Chondrocyte (in vitro differentiated cells): ENCODE measurements around the gene SSRP1. TPM values are rescaled to one million over a fixed set of nuclear protein-coding genes. Genes with fewer than 3 reads are reported as not detected.
A peak's percentile ranks its signal among the peaks of the same experiment; 100 is the strongest.

Experiments used
- DNase-seq: peaks from one replicate; pipeline ENCODE4 v3.0.0; 2021; ENCODE audit warnings: mixed read lengths, low spot score
- H3K27ac Mint-ChIP-seq: one replicate; pipeline ENCODE4 v1.8.0; 2021; ENCODE audit warnings: mild to moderate bottlenecking, moderate library complexity, mixed read lengths; ENCODE audit not compliant: unreplicated experiment
- H3K27me3 Mint-ChIP-seq: 2 replicates; pipeline ENCODE4 v1.8.0; 2021; ENCODE audit warnings: low read depth, mixed read lengths
- H3K36me3 Mint-ChIP-seq: 2 replicates; pipeline ENCODE4 v1.8.0; 2021; ENCODE audit warnings: low read depth, mixed read lengths
- H3K4me1 Mint-ChIP-seq: 2 replicates; pipeline ENCODE4 v1.8.0; 2021; ENCODE audit warnings: low read depth, mild to moderate bottlenecking, mixed read lengths
- H3K4me3 Mint-ChIP-seq: one replicate; pipeline ENCODE4 v1.8.0; 2021; ENCODE audit warnings: mild to moderate bottlenecking, moderate library complexity, mixed read lengths; ENCODE audit not compliant: unreplicated experiment
- H3K9me3 Mint-ChIP-seq: 2 replicates; pipeline ENCODE4 v1.8.0; 2021; ENCODE audit warnings: low read depth, mixed read lengths
- CTCF ChIP-seq: fragments of 200-600 bp; sonication (generic); IDR thresholded peaks from 2 replicates; pipeline ENCODE4 v1.5.0; 2021; ENCODE audit warnings: antibody characterized with exemption, mild to moderate bottlenecking, moderate library complexity
- long read RNA-seq: library from polyadenylated mRNA; stranded (forward); transcript quantifications from one replicate; pipeline ENCODE4 v2.0.0, GENCODE V29; 2021
- total RNA-seq: library from RNA; stranded (reverse); gene quantifications from 3 replicates; pipeline ENCODE4 v1.2.1, GENCODE V29; 2021

SSRP1 gene
- 56.8 to 76.3 TPM (median 58.8 TPM) in 3 replicates for total RNA-seq
- long read RNA-seq, transcript SSRP1-201 (17 exons, 2,819 nt): major isoform, 53 of 73 reads
- long read RNA-seq, partial matches to known transcripts: 13 of 73 reads
- long read RNA-seq, other reads (novel, unspliced or antisense): 7 of 73 reads

GRCh38 chr11:57335343-57336110 lies at the start of gene SSRP1:
Gene SSRP1, minus strand, starts transcription at chr11:57335892. Its CDS starts 771 bp downstream, at chr11:57335121.
- DNase-seq: no peak
- peak within 1 kb of the TSS; percentile 78 for H3K4me3 Mint-ChIP-seq
- H3K9me3 Mint-ChIP-seq: no peaks in the 10 kb centered on the region
- H3K27ac Mint-ChIP-seq: peak within 1 kb of the TSS; percentile 97
- peaks cover 13% of the 10 kb centered on the region for H3K27me3 Mint-ChIP-seq
- TF ChIP-seq CTCF: peak; percentile 39
- peaks cover 8% of the 10 kb centered on the region for H3K36me3 Mint-ChIP-seq
- H3K4me1 Mint-ChIP-seq: peaks cover 23% of the 10 kb centered on the region

GRCh38 chr11:57380975-57381374 lies 45.3 kb upstream of the SSRP1 start, which contains the start of gene PRG3:
Gene PRG3, minus strand, starts transcription at chr11:57381150. Its CDS starts 442 bp downstream, at chr11:57380708.
- Mint-ChIP-seq H3K9me3 (no peaks in the 10 kb centered on the region), H3K36me3 (no peaks in the 10 kb centered on the region), H3K27me3 (peaks cover 39% of the 10 kb centered on the region), H3K4me3 (no peak within 1 kb of the TSS), H3K4me1 (no peaks in the 10 kb centered on the region), H3K27ac (no peak within 1 kb of the TSS)
- TF ChIP-seq CTCF: no peak
- DNase-seq: no peak

DNA sequence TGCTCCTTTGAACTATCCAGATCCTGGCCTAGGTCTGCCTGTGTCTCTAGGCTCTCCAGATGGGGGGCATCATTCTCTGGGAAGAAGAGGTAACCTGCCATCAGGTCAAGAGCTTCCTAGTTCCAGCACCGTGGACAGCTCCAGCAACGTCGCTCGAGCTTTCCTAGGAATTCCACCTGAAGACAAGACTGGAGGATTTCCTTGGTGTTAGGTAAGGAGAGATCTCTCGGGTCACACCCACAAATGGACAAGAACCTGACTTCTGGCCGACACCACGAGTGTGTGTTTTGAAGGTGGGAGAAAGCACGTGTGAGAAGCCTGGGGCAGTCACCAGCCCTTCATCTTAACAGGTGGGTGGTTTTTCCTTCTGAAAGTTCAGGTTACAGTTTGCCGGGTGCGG lies 44.0 kb upstream of the SSRP1 start:
- no peaks in the 10 kb centered on the region for H3K9me3 Mint-ChIP-seq
- no peak for TF ChIP-seq CTCF
- no peak overlapping the region for H3K27ac Mint-ChIP-seq
- H3K36me3 Mint-ChIP-seq: no peaks in the 10 kb centered on the region
- H3K4me3 Mint-ChIP-seq: no peak overlapping the region
- DNase-seq: no peak
- H3K4me1 Mint-ChIP-seq: no peaks in the 10 kb centered on the region
- H3K27me3 Mint-ChIP-seq: peaks cover 31% of the 10 kb centered on the region

DNA sequence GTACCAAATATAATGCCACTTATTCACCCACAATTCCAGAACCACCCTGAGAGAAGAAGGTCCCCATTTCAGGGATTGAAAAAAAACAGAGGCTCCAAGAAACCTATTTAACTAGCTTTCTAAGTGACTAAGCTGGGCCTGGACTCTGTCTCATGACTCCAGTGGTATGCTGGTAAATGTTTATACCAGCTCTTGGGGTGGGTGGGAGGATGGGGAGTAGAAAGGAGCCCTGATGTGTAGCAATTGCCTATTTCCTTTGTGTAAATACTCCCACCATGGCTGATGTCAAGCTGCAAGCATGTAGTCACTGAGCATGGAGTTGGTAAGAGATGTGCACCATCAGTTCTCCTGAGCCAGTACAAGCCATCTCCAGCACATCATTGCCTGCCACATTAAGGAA lies 42.5 kb upstream of the SSRP1 start:
- Mint-ChIP-seq H3K27ac (no peak overlapping the region), H3K4me3 (no peak overlapping the region), H3K36me3 (no peaks in the 10 kb centered on the region), H3K4me1 (no peaks in the 10 kb centered on the region), H3K9me3 (peaks cover 2% of the 10 kb centered on the region), H3K27me3 (peaks cover 32% of the 10 kb centered on the region)
- DNase-seq: no peak
- no peak for TF ChIP-seq CTCF

- Mint-ChIP-seq H3K4me3 (no peak overlapping the region), H3K27me3 (peaks cover 35% of the 10 kb centered on the region), H3K36me3 (no peaks in the 10 kb centered on the region), H3K27ac (no peak overlapping the region), H3K9me3 (peaks cover 2% of the 10 kb centered on the region), H3K4me1 (no peaks in the 10 kb centered on the region)
- TF ChIP-seq CTCF: no peak
- DNase-seq: no peak
Measured at GRCh38 chr11:57377107-57377506, 41.4 kb upstream of the SSRP1 start.
